ENCODE results near the gene CARS1.

CARS1 gene

GRCh38 chr11:3057069-3057963 is at the start of gene CARS1:
CARS1 (minus strand) TSS chr11:3057423; CDS start chr11:3057367, 56 bp downstream.
- in situ Hi-C loops (cut with HindIII; ENCODE audit: low sequenced_read_pairs), result no loop called here

- in situ Hi-C loops (cut with HindIII; ENCODE audit: low sequenced_read_pairs), result no loop called here
Observed at GRCh38 chr11:3105791-3106735, 48.8 kb upstream of the CARS1 start.

- in situ Hi-C loops (cut with HindIII; ENCODE audit: low sequenced_read_pairs), result no loop called here
Observed at GRCh38 chr11:3104961-3105790, 48.0 kb upstream of the CARS1 start.

- in situ Hi-C loops (cut with HindIII; ENCODE audit: low sequenced_read_pairs), result no loop called here
Observed at GRCh38 chr11:3104051-3104714, 47.0 kb upstream of the CARS1 start.

GRCh38 chr11:3103076-3103475 is 45.9 kb upstream of the CARS1 start:
- in situ Hi-C loops (cut with HindIII; ENCODE audit: low sequenced_read_pairs), result no loop called here

GRCh38 chr11:3102641-3102921 is 45.4 kb upstream of the CARS1 start:
- in situ Hi-C loops (cut with HindIII; ENCODE audit: low sequenced_read_pairs), result no loop called here

- in situ Hi-C loops (cut with HindIII; ENCODE audit: low sequenced_read_pairs), result no loop called here
Observed at GRCh38 chr11:3101921-3102640, 44.9 kb upstream of the CARS1 start.

GRCh38 chr11:3099178-3099577 is 42.0 kb upstream of the CARS1 start:
- in situ Hi-C loops (cut with HindIII; ENCODE audit: low sequenced_read_pairs), result no loop called here

- in situ Hi-C loops (cut with HindIII; ENCODE audit: low sequenced_read_pairs), result no loop called here
Observed at GRCh38 chr11:3096909-3097530, 39.8 kb upstream of the CARS1 start.

- in situ Hi-C loops (cut with HindIII; ENCODE audit: low sequenced_read_pairs), result no loop called here
Observed at GRCh38 chr11:3095712-3096361, 38.6 kb upstream of the CARS1 start.

GRCh38 chr11:3094223-3094824 is 37.1 kb upstream of the CARS1 start:
- in situ Hi-C loops (cut with HindIII; ENCODE audit: low sequenced_read_pairs), result no loop called here

- in situ Hi-C loops (cut with HindIII; ENCODE audit: low sequenced_read_pairs), result no loop called here
Observed at GRCh38 chr11:3093281-3094191, 36.3 kb upstream of the CARS1 start.

- in situ Hi-C loops (cut with HindIII; ENCODE audit: low sequenced_read_pairs), result no loop called here
Observed at GRCh38 chr11:3092603-3093141, 35.4 kb upstream of the CARS1 start.

GRCh38 chr11:3091846-3092602 is 34.8 kb upstream of the CARS1 start:
- in situ Hi-C loops (cut with HindIII; ENCODE audit: low sequenced_read_pairs), result no loop called here

- in situ Hi-C loops (cut with HindIII; ENCODE audit: low sequenced_read_pairs), result no loop called here
Observed at GRCh38 chr11:3091081-3091845, 34.0 kb upstream of the CARS1 start.

Measured in DLD1 (cell line).